DOHH2 (cell line): Measurements from ENCODE around the gene RBBP8NL.

Experiments
- CTCF ChIP-seq: fragments of 200-600 bp; sonication (generic); IDR thresholded peaks from one replicate; pipeline ENCODE4 v1.5.1; 2014; ENCODE audit warnings: antibody characterized with exemption, mild to moderate bottlenecking, low read depth, low read length; ENCODE audit not compliant: poor library complexity, severe bottlenecking
- EZH2phosphoT487 ChIP-seq: fragments of 200-600 bp; sonication (generic); IDR thresholded peaks from 2 replicates; pipeline ENCODE4 v1.6.1; 2017; ENCODE audit warnings: borderline replicate concordance, mild to moderate bottlenecking, antibody characterized with exemption, low read length, moderate library complexity, mixed read lengths

GRCh38 chr20:62428002-62428372 is 648 bp upstream of the RBBP8NL start:
- TF ChIP-seq CTCF (no peak), EZH2phosphoT487 (no peak)
